ENCODE measurements around the gene PRKG1.

GRCh38 chr10:51675088-51675487, 600.8 kb downstream of the PRKG1 start:
- TF ChIP-seq CTCF (IDR thresholded peaks at IDR 0.05) (no peak), ZNF121 (CRISPR knock-in tag; IDR thresholded peaks at IDR 0.05) (no peak), IRF2 (CRISPR knock-in tag; IDR thresholded peaks at IDR 0.05; ENCODE audit: borderline replicate concordance, low read depth) (no peak)

Data from WTC11 (cell line).